K562 (cell line): ENCODE data around the gene PFDN2. TPM values are rescaled to one million over a fixed set of nuclear protein-coding genes. Genes with fewer than 3 reads are reported as not detected.
A peak's percentile ranks its signal among the peaks of the same experiment; 100 is the strongest.

Source experiments
- C11orf30 ChIP-seq: fragments of 450-650 bp; IDR thresholded peaks from 2 replicates; pipeline ENCODE4 v1.6.1; 2016; ENCODE audit warnings: low read depth, mild to moderate bottlenecking
- MAZ ChIP-seq, 2 experiments: fragments of 450-650 bp in 1 of 2; sonication (generic) in 1 of 2; formaldehyde crosslinking; IDR thresholded peaks in 1 of 2; conservative IDR thresholded peaks in 1 of 2; 2 replicates each; pipeline versions ENCODE4 v1.4.0 to v1.5.0; 2020; ENCODE audit warnings: mild to moderate bottlenecking in 1 of 2, missing genetic modification reagents in 1 of 2
- TCF7 ChIP-seq: sonication (generic); IDR thresholded peaks from 2 replicates; pipeline ENCODE4 v1.6.1; 2016; ENCODE audit warnings: antibody characterized with exemption, borderline replicate concordance
- ZNF197 ChIP-seq: fragments of 200-800 bp; sonication (Bioruptor generic); IDR thresholded peaks from 2 replicates; pipeline ENCODE4 v1.6.1; 2016; ENCODE audit warnings: low read depth, missing genetic modification characterization, missing compliant biosample characterization
- polyA plus RNA-seq, 8 experiments: library from polyadenylated mRNA; depleted of rRNA in 4 of 8; stranded (reverse) in 5 of 8; unstranded in 3 of 8; fragments of >200 nt; fragmentation: Nextera tagmentation in 2 of 8; fragmentation: Illumina TruSeq in 1 of 8; extraction: Ambion mirVana in 2 of 8; extraction: Trizol in 1 of 8; gene quantifications; 2 replicates each; pipeline versions ENCODE4 v1.2.1 to v1.2.3, GENCODE V29; 2011 to 2014; ENCODE audit warnings: inconsistent platforms in 1 of 8, missing spikeins in 1 of 8
- total RNA-seq, 7 experiments: library from RNA; depleted of rRNA in 6 of 7; stranded (reverse); fragments of >200 nt in 6 of 7; fragmentation: Illumina TruSeq in 2 of 7; extraction: Trizol in 2 of 7; gene quantifications; 2 replicates each; pipeline versions ENCODE4 v1.2.1 to v1.2.3, GENCODE V29; 2011 to 2021; ENCODE audit warnings: low replicate concordance in 1 of 7
- TF ChIP-seq, protein P1 (sequence below): fragments of 450-650 bp; formaldehyde crosslinking; IDR thresholded peaks from 2 replicates; pipeline ENCODE4 v1.4.0; 2020; ENCODE audit warnings: mild to moderate bottlenecking, moderate library complexity
- TF ChIP-seq, protein P2 (sequence below): sonication (generic); formaldehyde crosslinking; IDR thresholded peaks from 2 replicates; pipeline ENCODE4 v1.8.0; 2023; ENCODE audit warnings: mild to moderate bottlenecking, missing genetic modification reagents
- TF ChIP-seq, protein P3 (sequence below), 2 experiments: fragments of 450-650 bp in 1 of 2; sonication (generic) in 1 of 2; formaldehyde crosslinking in 1 of 2; IDR thresholded peaks; 2 replicates each; pipeline versions ENCODE4 v1.7.1 to v1.9.0; 2016 to 2022; ENCODE audit warnings: inconsistent platforms in 1 of 2, mild to moderate bottlenecking in 1 of 2, missing genetic modification reagents in 1 of 2
- TF ChIP-seq, protein P4 (sequence below), 2 experiments: fragments of 450-650 bp; IDR thresholded peaks; 2 replicates each; pipeline ENCODE4 v1.6.1; 2018; ENCODE audit warnings: mild to moderate bottlenecking in 2 of 2, low read depth in 1 of 2; ENCODE audit not compliant: partially characterized antibody in 2 of 2

Gene PFDN2
- total and polyA plus RNA-seq, 9 of the 15 experiments (the other 6 are each of a cell fraction or from before 2014, with no cell fraction given), result 50.2 to 361 (median 144) TPM

DNA sequence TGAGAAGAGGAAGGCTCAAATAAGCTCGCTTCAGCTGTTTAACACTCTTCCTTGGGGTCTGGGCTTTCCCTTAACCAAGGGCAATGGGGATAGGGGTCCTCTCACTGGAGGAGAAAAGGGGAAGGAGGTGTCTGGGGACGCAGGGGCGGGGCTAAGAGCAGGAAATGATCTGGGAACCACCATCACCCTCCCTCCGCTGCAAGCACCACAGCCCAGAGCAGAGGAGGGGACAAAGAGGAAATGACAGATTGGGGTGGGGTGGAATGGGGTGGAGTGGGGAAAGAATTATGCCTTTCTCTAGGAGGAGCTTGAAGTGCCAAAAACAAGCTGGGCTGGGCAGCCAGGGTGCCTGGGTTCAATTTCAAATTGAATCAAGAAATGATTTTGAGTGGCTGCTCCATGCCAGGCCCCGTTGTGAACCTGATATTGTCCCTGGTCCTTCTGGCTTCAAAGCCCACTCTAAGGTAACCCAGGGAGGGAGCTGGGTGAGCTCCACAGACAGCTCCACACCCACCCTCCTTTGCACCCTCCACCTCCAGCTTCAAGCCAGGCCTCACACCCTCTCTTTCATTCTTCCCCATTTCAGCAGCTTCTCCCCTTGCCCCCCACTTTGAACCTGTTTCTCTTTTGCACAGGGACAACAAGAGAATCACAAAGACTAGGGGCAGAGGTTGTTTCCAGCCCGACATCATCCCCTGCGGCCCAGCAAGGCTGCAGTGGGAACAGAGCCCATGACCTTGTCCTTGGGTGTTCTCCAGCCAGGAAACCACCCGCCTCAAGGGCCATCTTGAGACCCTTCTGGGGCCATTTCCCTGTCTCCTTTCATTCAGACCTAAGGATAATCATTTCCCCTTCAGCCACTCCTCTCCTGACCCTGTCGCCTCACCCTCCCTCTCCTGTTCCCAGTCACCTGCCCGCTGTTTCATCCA, 49.3 kb downstream of the PFDN2 start (continued):
- no peak for TF ChIP-seq TCF7
- TF ChIP-seq MAZ (CRISPR knock-in tag; conservative IDR thresholded peaks at IDR 0.05 in 1 of 2, IDR thresholded peaks at IDR 0.05 in 1 of 2), result 0 out of 4 replicates have a peak, but pooled peaks of 1 of the 2 experiments have one; percentile 14
- TF ChIP-seq, protein P1, sequence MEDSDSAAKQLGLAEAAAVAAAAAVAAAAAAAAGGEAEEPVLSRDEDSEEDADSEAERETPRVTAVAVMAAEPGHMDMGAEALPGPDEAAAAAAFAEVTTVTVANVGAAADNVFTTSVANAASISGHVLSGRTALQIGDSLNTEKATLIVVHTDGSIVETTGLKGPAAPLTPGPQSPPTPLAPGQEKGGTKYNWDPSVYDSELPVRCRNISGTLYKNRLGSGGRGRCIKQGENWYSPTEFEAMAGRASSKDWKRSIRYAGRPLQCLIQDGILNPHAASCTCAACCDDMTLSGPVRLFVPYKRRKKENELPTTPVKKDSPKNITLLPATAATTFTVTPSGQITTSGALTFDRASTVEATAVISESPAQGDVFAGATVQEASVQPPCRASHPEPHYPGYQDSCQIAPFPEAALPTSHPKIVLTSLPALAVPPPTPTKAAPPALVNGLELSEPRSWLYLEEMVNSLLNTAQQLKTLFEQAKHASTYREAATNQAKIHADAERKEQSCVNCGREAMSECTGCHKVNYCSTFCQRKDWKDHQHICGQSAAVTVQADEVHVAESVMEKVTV, result no peak
- TF ChIP-seq, protein P2, sequence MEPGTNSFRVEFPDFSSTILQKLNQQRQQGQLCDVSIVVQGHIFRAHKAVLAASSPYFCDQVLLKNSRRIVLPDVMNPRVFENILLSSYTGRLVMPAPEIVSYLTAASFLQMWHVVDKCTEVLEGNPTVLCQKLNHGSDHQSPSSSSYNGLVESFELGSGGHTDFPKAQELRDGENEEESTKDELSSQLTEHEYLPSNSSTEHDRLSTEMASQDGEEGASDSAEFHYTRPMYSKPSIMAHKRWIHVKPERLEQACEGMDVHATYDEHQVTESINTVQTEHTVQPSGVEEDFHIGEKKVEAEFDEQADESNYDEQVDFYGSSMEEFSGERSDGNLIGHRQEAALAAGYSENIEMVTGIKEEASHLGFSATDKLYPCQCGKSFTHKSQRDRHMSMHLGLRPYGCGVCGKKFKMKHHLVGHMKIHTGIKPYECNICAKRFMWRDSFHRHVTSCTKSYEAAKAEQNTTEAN (CRISPR knock-in tag), result no peak
- TF ChIP-seq, protein P3, sequence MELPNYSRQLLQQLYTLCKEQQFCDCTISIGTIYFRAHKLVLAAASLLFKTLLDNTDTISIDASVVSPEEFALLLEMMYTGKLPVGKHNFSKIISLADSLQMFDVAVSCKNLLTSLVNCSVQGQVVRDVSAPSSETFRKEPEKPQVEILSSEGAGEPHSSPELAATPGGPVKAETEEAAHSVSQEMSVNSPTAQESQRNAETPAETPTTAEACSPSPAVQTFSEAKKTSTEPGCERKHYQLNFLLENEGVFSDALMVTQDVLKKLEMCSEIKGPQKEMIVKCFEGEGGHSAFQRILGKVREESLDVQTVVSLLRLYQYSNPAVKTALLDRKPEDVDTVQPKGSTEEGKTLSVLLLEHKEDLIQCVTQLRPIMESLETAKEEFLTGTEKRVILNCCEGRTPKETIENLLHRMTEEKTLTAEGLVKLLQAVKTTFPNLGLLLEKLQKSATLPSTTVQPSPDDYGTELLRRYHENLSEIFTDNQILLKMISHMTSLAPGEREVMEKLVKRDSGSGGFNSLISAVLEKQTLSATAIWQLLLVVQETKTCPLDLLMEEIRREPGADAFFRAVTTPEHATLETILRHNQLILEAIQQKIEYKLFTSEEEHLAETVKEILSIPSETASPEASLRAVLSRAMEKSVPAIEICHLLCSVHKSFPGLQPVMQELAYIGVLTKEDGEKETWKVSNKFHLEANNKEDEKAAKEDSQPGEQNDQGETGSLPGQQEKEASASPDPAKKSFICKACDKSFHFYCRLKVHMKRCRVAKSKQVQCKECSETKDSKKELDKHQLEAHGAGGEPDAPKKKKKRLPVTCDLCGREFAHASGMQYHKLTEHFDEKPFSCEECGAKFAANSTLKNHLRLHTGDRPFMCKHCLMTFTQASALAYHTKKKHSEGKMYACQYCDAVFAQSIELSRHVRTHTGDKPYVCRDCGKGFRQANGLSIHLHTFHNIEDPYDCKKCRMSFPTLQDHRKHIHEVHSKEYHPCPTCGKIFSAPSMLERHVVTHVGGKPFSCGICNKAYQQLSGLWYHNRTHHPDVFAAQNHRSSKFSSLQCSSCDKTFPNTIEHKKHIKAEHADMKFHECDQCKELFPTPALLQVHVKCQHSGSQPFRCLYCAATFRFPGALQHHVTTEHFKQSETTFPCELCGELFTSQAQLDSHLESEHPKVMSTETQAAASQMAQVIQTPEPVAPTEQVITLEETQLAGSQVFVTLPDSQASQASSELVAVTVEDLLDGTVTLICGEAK (IDR thresholded peaks at IDR 0.05), result peak; percentile 49; the same call in 1 of the 2 replicates
- TF ChIP-seq, protein P3 (CRISPR knock-in tag; IDR thresholded peaks at IDR 0.05), result no peak
- TF ChIP-seq ZNF197 (CRISPR knock-in tag), result no peak
- no peak for TF ChIP-seq C11orf30
- TF ChIP-seq, protein P4, sequence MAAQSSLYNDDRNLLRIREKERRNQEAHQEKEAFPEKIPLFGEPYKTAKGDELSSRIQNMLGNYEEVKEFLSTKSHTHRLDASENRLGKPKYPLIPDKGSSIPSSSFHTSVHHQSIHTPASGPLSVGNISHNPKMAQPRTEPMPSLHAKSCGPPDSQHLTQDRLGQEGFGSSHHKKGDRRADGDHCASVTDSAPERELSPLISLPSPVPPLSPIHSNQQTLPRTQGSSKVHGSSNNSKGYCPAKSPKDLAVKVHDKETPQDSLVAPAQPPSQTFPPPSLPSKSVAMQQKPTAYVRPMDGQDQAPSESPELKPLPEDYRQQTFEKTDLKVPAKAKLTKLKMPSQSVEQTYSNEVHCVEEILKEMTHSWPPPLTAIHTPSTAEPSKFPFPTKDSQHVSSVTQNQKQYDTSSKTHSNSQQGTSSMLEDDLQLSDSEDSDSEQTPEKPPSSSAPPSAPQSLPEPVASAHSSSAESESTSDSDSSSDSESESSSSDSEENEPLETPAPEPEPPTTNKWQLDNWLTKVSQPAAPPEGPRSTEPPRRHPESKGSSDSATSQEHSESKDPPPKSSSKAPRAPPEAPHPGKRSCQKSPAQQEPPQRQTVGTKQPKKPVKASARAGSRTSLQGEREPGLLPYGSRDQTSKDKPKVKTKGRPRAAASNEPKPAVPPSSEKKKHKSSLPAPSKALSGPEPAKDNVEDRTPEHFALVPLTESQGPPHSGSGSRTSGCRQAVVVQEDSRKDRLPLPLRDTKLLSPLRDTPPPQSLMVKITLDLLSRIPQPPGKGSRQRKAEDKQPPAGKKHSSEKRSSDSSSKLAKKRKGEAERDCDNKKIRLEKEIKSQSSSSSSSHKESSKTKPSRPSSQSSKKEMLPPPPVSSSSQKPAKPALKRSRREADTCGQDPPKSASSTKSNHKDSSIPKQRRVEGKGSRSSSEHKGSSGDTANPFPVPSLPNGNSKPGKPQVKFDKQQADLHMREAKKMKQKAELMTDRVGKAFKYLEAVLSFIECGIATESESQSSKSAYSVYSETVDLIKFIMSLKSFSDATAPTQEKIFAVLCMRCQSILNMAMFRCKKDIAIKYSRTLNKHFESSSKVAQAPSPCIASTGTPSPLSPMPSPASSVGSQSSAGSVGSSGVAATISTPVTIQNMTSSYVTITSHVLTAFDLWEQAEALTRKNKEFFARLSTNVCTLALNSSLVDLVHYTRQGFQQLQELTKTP (IDR thresholded peaks at IDR 0.05; ENCODE audit: low read depth in 1 of 2, partially characterized antibody in 2 of 2), result no peak
